Smooth muscle cell (in vitro differentiated cells): ENCODE results near the gene TARBP1. TPM values are rescaled to one million over a fixed set of nuclear protein-coding genes. Genes with fewer than 3 reads are reported as not detected.
"Not testable (repeated sequence)": the region's sequence is repeated elsewhere in the genome, so short reads cannot be mapped to it uniquely, and the experiment has no call there.

Experiments used
- DNase-seq: peaks from one replicate; lab custom pipeline; 2025; ENCODE audit not compliant: unreplicated experiment; lab: John Stamatoyannopoulos, UW
- H2AFZ ChIP-seq: fragments of 200-600 bp; sonication (generic); 2 replicates; pipeline ENCODE4 v1.6.0; 2016; ENCODE audit warnings: antibody characterized with exemption, low read depth, mild to moderate bottlenecking
- H3F3A ChIP-seq: fragments of 200-600 bp; sonication (generic); 2 replicates; pipeline ENCODE4 v1.6.0; 2017; ENCODE audit warnings: antibody characterized with exemption, low read depth
- H3K27ac ChIP-seq: fragments of 200-600 bp; sonication (generic); 2 replicates; pipeline ENCODE4 v1.5.1; 2016; ENCODE audit warnings: low read depth, mild to moderate bottlenecking
- H3K27me3 ChIP-seq: fragments of 200-600 bp; sonication (generic); 2 replicates; pipeline ENCODE4 v1.6.1; 2016; ENCODE audit warnings: low read depth, mild to moderate bottlenecking
- H3K36me3 ChIP-seq: fragments of 200-600 bp; sonication (generic); 2 replicates; pipeline ENCODE4 v1.5.1; 2016; ENCODE audit warnings: low read depth
- H3K4me1 ChIP-seq: fragments of 200-600 bp; sonication (generic); 2 replicates; pipeline ENCODE4 v1.5.1; 2016; ENCODE audit warnings: low read depth
- H3K4me2 ChIP-seq: fragments of 200-600 bp; sonication (generic); 2 replicates; pipeline ENCODE4 v1.6.0; 2016; ENCODE audit warnings: mild to moderate bottlenecking
- H3K4me3 ChIP-seq: fragments of 200-600 bp; sonication (generic); 2 replicates; pipeline ENCODE4 v1.5.1; 2016; ENCODE audit warnings: mild to moderate bottlenecking
- H3K79me2 ChIP-seq: fragments of 200-600 bp; sonication (generic); 2 replicates; pipeline ENCODE4 v1.6.0; 2016; ENCODE audit warnings: low read depth, mild to moderate bottlenecking
- H3K9ac ChIP-seq: fragments of 200-600 bp; sonication (generic); 2 replicates; pipeline ENCODE4 v1.6.0; 2016; ENCODE audit warnings: low read depth
- H3K9me3 ChIP-seq: fragments of 200-600 bp; sonication (generic); replicated peaks from 2 replicates; pipeline ENCODE4 v1.5.1; 2016; ENCODE audit warnings: low read depth
- H4K20me1 ChIP-seq: fragments of 200-600 bp; sonication (generic); 2 replicates; pipeline ENCODE4 v1.6.0; 2016; ENCODE audit warnings: low read depth
- WGBS: methylation state at CpG from one replicate; pipeline ENCODE4 v1.1.7; 2016; ENCODE audit warnings: low lambda C conversion rate; 5-methylcytosine and 5-hydroxymethylcytosine counted together
- polyA plus RNA-seq: library from polyadenylated mRNA; unstranded; fragments of >200 nt; fragmentation: Nextera tagmentation; extraction: Ambion mirVana; gene quantifications from 2 replicates; pipeline ENCODE4 v1.2.1, GENCODE V29; 2016
- total RNA-seq: library from RNA; depleted of rRNA; stranded (reverse); fragments of >200 nt; gene quantifications from 2 replicates; pipeline ENCODE4 v1.2.3, GENCODE V29; 2014
- TF ChIP-seq, protein P1 (sequence below): fragments of 200-600 bp; sonication (generic); IDR thresholded peaks from 2 replicates; pipeline ENCODE4 v1.5.1; 2017; ENCODE audit warnings: borderline replicate concordance, mild to moderate bottlenecking, antibody characterized with exemption; ENCODE audit not compliant: insufficient read depth, poor library complexity, severe bottlenecking

The TARBP1 gene
- total and polyA plus RNA-seq, 2 experiments from 2014 or later, result 6.1 to 28.9 TPM

GRCh38 chr1:234381699-234382555 lies 97.1 kb downstream of the TARBP1 start:
- WGBS, result 96% methylated on average over 10 of the region's 10 CpGs
- Histone ChIP-seq H3K4me3 (no peak overlapping the region), H3K79me2 (peaks cover 8% of the 10 kb centered on the region), H3K27ac (no peak overlapping the region), H3K36me3 (peaks cover 11% of the 10 kb centered on the region), H3K27me3 (no peaks in the 10 kb centered on the region), H3K4me2 (no peak overlapping the region), H3K9me3 (no peaks in the 10 kb centered on the region), H4K20me1 (no peaks in the 10 kb centered on the region), H2AFZ (no peak overlapping the region), H3K9ac (no peak overlapping the region), H3K4me1 (no peaks in the 10 kb centered on the region), H3F3A (no peaks in the 10 kb centered on the region)
- DNase-seq, result no peak
- TF ChIP-seq, protein P1, sequence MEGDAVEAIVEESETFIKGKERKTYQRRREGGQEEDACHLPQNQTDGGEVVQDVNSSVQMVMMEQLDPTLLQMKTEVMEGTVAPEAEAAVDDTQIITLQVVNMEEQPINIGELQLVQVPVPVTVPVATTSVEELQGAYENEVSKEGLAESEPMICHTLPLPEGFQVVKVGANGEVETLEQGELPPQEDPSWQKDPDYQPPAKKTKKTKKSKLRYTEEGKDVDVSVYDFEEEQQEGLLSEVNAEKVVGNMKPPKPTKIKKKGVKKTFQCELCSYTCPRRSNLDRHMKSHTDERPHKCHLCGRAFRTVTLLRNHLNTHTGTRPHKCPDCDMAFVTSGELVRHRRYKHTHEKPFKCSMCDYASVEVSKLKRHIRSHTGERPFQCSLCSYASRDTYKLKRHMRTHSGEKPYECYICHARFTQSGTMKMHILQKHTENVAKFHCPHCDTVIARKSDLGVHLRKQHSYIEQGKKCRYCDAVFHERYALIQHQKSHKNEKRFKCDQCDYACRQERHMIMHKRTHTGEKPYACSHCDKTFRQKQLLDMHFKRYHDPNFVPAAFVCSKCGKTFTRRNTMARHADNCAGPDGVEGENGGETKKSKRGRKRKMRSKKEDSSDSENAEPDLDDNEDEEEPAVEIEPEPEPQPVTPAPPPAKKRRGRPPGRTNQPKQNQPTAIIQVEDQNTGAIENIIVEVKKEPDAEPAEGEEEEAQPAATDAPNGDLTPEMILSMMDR, result no peak

GRCh38 chr1:234379591-234380109 lies 99.3 kb downstream of the TARBP1 start:
- not testable (repeated sequence) for H3K9ac ChIP-seq, H2AFZ ChIP-seq, H4K20me1 ChIP-seq, H3K27ac ChIP-seq, H3F3A ChIP-seq, H3K27me3 ChIP-seq, H3K79me2 ChIP-seq, H3K9me3 ChIP-seq, H3K4me3 ChIP-seq, H3K4me2 ChIP-seq, H3K4me1 ChIP-seq, DNase-seq
- peaks cover 14% of the 10 kb centered on the region for H3K36me3 ChIP-seq
- WGBS, result 92% methylated on average over 5 of the region's 5 CpGs

DNA sequence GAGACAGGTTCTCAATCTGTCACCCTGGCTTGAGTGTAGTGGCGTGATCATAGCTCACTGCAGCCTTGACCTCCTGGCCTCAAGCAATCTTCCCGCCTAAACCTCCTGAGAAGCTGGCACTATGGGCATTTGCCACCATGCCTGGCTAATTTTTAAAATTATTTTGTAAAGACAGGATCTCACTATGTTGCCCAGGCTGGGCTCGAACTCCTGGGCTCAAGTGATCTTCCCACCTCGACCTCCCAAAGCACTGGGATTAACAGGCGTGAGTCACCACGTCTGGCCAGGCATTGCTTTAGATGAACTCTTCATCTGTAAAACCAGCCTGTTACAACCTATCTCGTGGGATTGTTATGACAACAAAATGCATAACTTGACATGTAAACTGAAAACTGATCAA lies 103.3 kb downstream of the TARBP1 start:
- H3K4me1 ChIP-seq, result peaks cover 16% of the 10 kb centered on the region
- H4K20me1 ChIP-seq, result no peaks in the 10 kb centered on the region
- H3F3A ChIP-seq, result peaks cover 6% of the 10 kb centered on the region
- H3K9ac ChIP-seq, result no peak overlapping the region
- H3K4me3 ChIP-seq, result no peak overlapping the region
- no peaks in the 10 kb centered on the region for H3K27me3 ChIP-seq
- no peaks in the 10 kb centered on the region for H3K9me3 ChIP-seq
- H3K27ac ChIP-seq, result no peak overlapping the region
- H3K36me3 ChIP-seq, result peaks cover 3% of the 10 kb centered on the region
- no peak for DNase-seq
- no peak overlapping the region for H3K4me2 ChIP-seq
- H2AFZ ChIP-seq, result no peak overlapping the region
- TF ChIP-seq, protein P1, result no peak
- H3K79me2 ChIP-seq, result peaks cover 20% of the 10 kb centered on the region
- 77% methylated on average over 7 of the region's 7 CpGs for WGBS

- peaks cover 6% of the 10 kb centered on the region for H3F3A ChIP-seq
- no peaks in the 10 kb centered on the region for H4K20me1 ChIP-seq
- peak overlapping the region; percentile 91 for H3K4me3 ChIP-seq
- H3K9me3 ChIP-seq, result no peaks in the 10 kb centered on the region
- H3K27ac ChIP-seq, result peak overlapping the region; percentile 96
- H3K9ac ChIP-seq, result peak overlapping the region; percentile 95
- peaks cover 20% of the 10 kb centered on the region for H3K79me2 ChIP-seq
- H3K36me3 ChIP-seq, result peaks cover 3% of the 10 kb centered on the region
- DNase-seq, result no peak
- H2AFZ ChIP-seq, result peak overlapping the region; percentile 99
- peaks cover 9% of the 10 kb centered on the region for H3K27me3 ChIP-seq
- WGBS, result 9% methylated on average over 6 of the region's 6 CpGs
- TF ChIP-seq, protein P1, result no peak
- H3K4me2 ChIP-seq, result peak overlapping the region; percentile 100
- peaks cover 16% of the 10 kb centered on the region for H3K4me1 ChIP-seq
Observed at GRCh38 chr1:234373959-234374254, 105.1 kb downstream of the TARBP1 start.
